Transverse colon (tissue), 4 donors: ENCODE measurements around the gene CEP78.

Experiments
- POLR2AphosphoS5 ChIP-seq, 3 donors: sonication (generic); formaldehyde crosslinking; IDR thresholded peaks; one replicate each; pipeline ENCODE4 v1.6.1; 2016; ENCODE audit warnings: antibody characterized with exemption in 3 of 3
- TF ChIP-seq, protein P1 (sequence below), 5 experiments: fragments of 200-600 bp in 3 of 5; fragments of 450-650 bp in 2 of 5; sonication (generic) in 3 of 5; IDR thresholded peaks; 1 replicate in 2 of 5; 2 replicates in 3 of 5; pipeline ENCODE4 v1.5.1; 2016 to 2017; ENCODE audit warnings: antibody characterized with exemption in 5 of 5, inconsistent platforms in 3 of 5, mild to moderate bottlenecking in 2 of 5, moderate library complexity in 1 of 5

- TF ChIP-seq POLR2AphosphoS5 (IDR thresholded peaks at IDR 0.05) = no peak
- TF ChIP-seq, protein P1, sequence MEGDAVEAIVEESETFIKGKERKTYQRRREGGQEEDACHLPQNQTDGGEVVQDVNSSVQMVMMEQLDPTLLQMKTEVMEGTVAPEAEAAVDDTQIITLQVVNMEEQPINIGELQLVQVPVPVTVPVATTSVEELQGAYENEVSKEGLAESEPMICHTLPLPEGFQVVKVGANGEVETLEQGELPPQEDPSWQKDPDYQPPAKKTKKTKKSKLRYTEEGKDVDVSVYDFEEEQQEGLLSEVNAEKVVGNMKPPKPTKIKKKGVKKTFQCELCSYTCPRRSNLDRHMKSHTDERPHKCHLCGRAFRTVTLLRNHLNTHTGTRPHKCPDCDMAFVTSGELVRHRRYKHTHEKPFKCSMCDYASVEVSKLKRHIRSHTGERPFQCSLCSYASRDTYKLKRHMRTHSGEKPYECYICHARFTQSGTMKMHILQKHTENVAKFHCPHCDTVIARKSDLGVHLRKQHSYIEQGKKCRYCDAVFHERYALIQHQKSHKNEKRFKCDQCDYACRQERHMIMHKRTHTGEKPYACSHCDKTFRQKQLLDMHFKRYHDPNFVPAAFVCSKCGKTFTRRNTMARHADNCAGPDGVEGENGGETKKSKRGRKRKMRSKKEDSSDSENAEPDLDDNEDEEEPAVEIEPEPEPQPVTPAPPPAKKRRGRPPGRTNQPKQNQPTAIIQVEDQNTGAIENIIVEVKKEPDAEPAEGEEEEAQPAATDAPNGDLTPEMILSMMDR (IDR thresholded peaks at IDR 0.05) = no peak
These were observed 51.1 kb downstream of the CEP78 start for GRCh38 chr9:78286946-78287388.
